ENCODE results near the gene STX4.

- no peak for TF ChIP-seq CTCF (IDR thresholded peaks at IDR 0.05)
- no peak for TF ChIP-seq YY1 (IDR thresholded peaks at IDR 0.05; ENCODE audit: low read depth)
- no peak for TF ChIP-seq EZH2phosphoT487 (IDR thresholded peaks at IDR 0.05; ENCODE audit: borderline replicate concordance, low read depth)
- no peak for TF ChIP-seq MAX (IDR thresholded peaks at IDR 0.05; ENCODE audit: low read depth)
- TF ChIP-seq TEAD4 (IDR thresholded peaks at IDR 0.05; ENCODE audit: borderline replicate concordance, insufficient read depth) = no peak
- no peak for TF ChIP-seq MXI1 (IDR thresholded peaks at IDR 0.05; ENCODE audit: low read depth, low read length)
These were observed 42.3 kb upstream of the STX4 start for GRCh38 chr16:30991052-30991451.
